Measurements from ENCODE around the gene TRPV3.

- no peak for TF ChIP-seq YY1 (IDR thresholded peaks at IDR 0.05; ENCODE audit: insufficient read depth, insufficient read length)
- no peak for TF ChIP-seq ZNF274 (IDR thresholded peaks at IDR 0.05; ENCODE audit: low read depth, low read length)
Observed at GRCh38 chr17:3554440-3554839, 3.2 kb downstream of the TRPV3 start.

All from NT2/D1 (cell line).